Measurements from ENCODE around the gene HOXD11. TPM values are rescaled to one million over a fixed set of nuclear protein-coding genes. Genes with fewer than 3 reads are reported as not detected.

Gene HOXD11
- polyA plus RNA-seq, 3 donors, result 55.1 to 72.7 (median 67.2) TPM

DNA sequence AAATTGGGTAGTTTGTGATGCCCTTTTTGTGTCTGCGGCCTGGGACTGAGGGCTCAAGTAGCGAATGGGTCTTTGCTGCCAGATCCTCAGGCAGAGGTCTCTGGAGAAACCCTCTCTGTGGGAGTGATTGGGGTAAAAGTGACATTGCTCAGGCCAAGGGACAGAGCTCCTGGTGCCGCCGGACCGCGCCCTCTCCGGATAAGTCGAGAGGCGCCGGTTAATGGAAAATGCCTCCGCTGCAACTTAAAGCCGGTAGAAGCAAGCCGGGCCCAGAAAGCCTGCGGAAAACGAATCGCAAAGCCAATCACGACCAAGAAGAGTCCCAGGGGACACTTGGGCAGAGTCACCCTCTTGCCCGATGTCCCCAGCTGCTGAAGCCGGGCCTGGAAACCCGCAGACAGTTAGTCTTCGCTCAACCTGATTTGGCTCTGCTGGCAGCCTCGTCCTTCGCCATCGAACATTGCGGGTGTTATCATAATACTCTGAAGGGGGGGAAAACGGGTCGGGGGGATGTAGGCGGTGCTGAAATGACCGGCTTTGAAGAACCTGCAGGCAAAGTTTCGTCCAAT, 7.8 kb upstream of the HOXD11 start:
- DNase-seq (ENCODE audit: extremely low read depth in 1 of 11, low read depth in 9 of 11, low spot score in 4 of 11), result no peak

DNA sequence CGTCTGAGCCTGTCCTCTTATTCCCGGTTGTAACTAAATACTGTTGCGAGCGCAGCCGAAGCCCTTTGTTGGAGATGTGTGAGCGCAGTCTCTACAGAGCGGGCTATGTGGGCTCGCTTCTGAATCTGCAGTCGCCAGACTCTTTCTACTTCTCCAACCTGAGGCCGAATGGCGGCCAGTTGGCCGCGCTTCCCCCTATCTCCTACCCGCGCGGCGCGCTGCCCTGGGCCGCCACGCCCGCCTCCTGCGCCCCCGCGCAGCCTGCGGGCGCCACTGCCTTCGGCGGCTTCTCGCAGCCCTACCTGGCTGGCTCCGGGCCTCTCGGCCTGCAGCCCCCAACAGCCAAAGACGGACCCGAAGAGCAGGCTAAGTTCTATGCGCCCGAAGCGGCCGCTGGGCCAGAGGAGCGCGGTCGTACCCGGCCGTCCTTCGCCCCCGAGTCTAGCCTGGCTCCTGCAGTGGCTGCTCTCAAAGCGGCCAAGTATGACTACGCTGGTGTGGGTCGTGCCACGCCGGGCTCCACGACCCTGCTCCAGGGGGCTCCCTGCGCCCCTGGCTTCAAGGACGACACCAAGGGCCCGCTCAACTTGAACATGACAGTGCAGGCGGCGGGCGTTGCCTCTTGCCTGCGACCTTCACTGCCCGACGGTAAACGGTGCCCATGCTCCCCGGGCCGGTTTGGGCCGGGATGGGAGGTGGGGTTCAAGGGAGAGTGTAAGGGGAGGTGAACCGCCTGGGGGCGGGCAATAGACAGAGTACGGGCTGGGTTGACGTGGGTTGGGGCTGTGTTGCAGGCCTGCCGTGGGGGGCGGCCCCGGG, 7.1 kb upstream of the HOXD11 start, which contains the start of gene HOXD12:
HOXD12 (plus strand) TSS at position 68 of the 819 bp plus-strand sequence; CDS start at position 75, 7 bp downstream.
- DNase-seq (ENCODE audit: extremely low read depth in 1 of 11, low read depth in 9 of 11, low spot score in 4 of 11), result no peak

DNA sequence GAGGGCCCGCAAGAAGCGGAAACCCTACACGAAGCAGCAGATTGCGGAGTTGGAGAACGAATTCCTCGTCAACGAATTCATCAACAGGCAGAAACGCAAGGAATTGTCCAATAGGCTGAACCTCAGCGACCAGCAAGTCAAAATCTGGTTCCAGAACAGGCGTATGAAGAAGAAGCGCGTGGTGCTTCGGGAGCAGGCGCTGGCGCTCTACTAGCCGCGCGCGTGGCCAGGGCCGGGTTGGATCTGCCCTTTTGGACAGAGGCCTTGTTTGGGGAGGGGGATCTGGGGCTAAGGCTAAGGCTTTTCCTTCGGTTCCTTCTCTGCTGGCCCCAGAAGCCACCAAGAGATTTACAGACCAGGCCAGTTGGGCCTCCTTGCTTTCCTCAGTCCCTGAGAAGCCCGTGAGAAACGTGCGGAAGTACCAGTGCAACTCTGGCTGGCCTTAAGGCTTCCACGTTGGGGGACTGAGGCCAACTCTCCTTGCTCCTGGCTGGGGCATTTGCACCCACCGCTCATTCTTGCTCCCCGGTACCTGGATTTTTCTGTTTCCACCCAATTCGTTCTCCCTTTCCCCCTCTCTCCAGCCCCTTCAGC, 6.4 kb upstream of the HOXD11 start:
- DNase-seq (ENCODE audit: extremely low read depth in 1 of 11, low read depth in 9 of 11, low spot score in 4 of 11), result no peak

GRCh38 chr2:176101216-176101830, 5.8 kb upstream of the HOXD11 start:
- DNase-seq (ENCODE audit: extremely low read depth in 1 of 11, low read depth in 9 of 11, low spot score in 4 of 11), result no peak

DNA sequence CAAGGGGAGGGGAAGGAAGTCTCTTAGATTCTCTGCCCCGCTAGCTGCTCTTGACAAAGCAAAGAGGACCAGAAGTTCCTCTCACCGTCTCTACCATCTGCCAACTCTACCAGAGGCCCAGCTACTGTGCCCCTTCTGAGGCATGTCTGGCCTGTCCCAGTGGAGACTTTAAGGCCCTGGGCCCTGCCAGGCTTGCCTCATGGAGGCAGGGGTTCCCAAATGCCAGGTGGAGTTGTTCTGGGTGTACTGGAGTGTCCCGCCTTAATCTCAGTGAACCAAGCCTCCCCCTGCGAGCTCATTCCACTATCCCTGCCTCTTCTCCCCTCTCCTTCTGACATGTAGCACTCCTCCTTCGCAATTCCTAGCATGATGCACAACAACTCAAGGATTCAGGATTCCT, 5.2 kb upstream of the HOXD11 start:
- DNase-seq (ENCODE audit: extremely low read depth in 1 of 11, low read depth in 9 of 11, low spot score in 4 of 11), result no peak

- DNase-seq (ENCODE audit: extremely low read depth in 1 of 11, low read depth in 9 of 11, low spot score in 4 of 11), result no peak
Observed at GRCh38 chr2:176102309-176102866, 4.7 kb upstream of the HOXD11 start.

GRCh38 chr2:176103194-176103593, 3.9 kb upstream of the HOXD11 start:
- no peak for DNase-seq (ENCODE audit: extremely low read depth in 1 of 11, low read depth in 9 of 11, low spot score in 4 of 11)

DNA sequence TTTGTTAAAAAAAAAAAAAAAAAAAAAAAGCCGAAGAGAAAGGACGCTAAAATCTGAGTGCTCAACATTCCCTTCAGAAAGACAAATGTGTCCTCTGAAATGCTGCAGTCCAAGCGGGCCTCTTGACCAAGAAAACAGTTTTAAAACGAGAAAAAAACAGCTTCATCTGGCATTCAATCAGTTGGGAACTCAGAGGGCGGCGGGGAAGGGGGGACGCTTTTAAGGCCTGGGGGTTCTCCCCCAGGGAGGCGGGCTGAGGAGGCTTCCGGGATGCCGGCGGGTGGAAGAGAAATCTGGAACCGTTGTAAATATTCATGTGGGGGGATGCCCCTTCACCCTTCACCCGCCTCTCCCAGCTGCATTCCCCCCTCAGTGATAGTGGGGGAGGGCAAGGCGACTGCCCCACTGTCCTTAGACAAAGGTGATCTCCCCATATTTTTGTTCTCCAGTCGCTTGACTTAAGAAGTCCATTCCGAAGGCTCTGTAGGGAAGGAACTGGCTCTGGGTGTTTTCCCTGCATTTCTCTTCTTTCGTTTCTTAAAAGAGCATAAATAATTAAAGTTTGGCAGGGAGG, 3.3 kb upstream of the HOXD11 start:
- DNase-seq (ENCODE audit: extremely low read depth in 1 of 11, low read depth in 9 of 11, low spot score in 4 of 11), result no peak

- DNase-seq (ENCODE audit: extremely low read depth in 1 of 11, low read depth in 9 of 11, low spot score in 4 of 11), result no peak
Observed at GRCh38 chr2:176104316-176105077, 2.6 kb upstream of the HOXD11 start.

DNA sequence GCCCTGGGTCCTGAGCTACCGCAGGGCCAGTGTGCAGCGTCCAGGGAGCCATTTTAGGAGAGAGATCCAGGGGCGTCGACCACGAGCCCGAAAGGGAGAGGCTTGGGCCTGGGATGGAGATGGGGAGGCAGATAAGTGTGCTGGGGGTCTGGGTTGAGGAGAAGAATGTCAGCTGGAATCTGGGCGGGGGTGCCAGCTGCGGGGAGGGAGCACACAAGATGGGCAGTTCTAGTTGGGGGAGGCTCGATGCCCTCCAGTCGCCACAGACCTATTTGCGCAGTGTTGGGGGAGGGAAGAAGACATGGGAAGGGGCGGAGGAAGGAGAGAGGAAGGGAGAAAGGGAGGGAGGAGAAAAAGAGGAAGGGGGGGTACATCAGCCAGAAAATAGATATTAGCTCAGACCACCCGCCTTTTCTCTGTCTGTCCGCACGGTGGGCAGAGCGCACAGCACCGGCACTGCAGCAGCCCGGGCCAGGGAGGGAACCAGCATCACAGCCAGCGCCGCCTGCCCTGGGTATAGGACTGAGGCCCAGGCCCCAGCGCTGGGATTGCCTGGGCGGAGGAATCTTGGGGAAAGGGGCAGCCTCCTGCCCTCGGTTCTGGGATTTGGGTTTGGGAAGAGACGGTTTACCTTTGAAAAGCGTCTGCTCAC, 1.9 kb upstream of the HOXD11 start:
- DNase-seq (ENCODE audit: extremely low read depth in 1 of 11, low read depth in 9 of 11, low spot score in 4 of 11), result peak in 2 of 11 donors; percentile 72 to 85

DNA sequence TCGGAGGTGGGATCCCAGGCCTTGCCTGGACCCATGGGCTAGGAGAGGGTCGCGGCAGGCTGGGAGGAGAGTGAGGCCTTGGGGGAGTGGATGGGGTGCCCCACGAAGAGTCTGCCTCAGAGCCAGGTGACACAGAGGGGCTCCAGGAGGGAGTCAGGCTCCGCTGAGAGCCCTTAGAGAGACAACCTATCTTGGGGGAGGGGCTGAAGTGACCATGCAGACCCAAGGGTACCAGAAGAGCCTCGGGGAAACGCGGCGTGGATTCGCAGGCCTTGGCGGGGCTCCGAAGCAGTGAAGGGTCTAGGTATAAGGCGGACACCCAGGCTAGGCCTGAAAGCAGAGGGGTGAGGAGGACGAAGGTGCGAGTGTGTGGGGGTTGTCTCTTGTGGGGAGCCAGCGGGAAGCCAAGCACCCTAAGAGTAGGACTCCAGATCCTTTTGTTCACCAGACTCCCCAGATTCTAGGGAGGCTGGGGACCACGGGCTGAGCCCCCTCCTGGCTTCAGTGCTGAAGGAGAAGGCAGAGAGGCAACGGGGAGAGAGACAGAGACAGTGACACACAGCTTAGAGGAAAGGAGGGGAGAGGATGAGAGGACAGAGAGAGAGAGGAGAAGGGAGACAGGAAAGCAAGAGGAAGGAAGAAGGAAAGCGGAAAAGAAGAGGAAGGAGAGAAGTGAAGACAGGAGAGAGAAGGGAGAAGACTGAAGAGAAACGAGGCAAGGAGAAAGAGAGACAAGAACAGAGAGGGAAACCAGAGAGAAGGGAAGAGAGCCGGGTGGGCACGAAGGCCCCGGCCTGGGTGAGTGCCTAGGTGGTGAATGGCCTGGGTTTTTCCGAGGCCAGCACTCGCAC, 1.1 kb upstream of the HOXD11 start:
- DNase-seq (ENCODE audit: extremely low read depth in 1 of 11, low read depth in 9 of 11, low spot score in 4 of 11), result no peak

- no peak for DNase-seq (ENCODE audit: extremely low read depth in 1 of 11, low read depth in 9 of 11, low spot score in 4 of 11)
Observed at GRCh38 chr2:176107731-176108181, 676 bp downstream of the HOXD11 start.

DNA sequence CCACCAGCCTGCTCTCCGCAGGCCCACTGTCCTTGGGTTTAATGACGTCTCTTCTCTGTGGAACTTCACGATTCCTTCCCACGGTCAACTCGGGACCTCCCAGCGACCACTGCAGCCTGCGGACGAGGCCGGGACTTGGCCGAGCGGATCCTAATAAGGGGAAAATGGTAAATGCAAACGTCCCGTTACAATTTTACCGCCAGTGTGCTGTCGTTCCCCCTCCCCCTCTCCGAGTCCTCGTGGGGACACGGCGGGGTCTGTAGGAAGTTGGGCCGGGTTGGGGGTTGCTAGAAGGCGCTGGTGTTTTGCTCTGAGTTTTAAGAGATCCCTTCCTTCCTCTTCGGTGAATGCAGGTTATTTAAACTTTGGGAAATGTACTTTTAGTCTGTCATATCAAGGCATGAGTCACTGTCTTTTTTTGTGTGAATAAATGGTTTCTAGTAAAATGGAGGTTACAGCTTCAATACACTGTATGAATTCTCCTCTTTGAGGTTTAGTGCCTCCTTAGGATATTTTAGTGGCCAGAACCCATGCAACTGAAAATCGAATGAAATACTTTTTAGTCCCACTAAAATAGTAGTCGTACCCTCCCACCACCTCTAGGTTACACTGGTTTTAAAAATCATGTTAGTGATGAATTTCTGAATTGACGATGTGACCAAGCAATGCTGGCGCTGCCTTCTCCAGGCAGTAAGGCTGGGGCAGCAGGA, 2.3 kb downstream of the HOXD11 start:
- DNase-seq (ENCODE audit: extremely low read depth in 1 of 11, low read depth in 9 of 11, low spot score in 4 of 11), result no peak

GRCh38 chr2:176109946-176110345, 2.9 kb downstream of the HOXD11 start:
- DNase-seq (ENCODE audit: extremely low read depth in 1 of 11, low read depth in 9 of 11, low spot score in 4 of 11), result no peak

DNA sequence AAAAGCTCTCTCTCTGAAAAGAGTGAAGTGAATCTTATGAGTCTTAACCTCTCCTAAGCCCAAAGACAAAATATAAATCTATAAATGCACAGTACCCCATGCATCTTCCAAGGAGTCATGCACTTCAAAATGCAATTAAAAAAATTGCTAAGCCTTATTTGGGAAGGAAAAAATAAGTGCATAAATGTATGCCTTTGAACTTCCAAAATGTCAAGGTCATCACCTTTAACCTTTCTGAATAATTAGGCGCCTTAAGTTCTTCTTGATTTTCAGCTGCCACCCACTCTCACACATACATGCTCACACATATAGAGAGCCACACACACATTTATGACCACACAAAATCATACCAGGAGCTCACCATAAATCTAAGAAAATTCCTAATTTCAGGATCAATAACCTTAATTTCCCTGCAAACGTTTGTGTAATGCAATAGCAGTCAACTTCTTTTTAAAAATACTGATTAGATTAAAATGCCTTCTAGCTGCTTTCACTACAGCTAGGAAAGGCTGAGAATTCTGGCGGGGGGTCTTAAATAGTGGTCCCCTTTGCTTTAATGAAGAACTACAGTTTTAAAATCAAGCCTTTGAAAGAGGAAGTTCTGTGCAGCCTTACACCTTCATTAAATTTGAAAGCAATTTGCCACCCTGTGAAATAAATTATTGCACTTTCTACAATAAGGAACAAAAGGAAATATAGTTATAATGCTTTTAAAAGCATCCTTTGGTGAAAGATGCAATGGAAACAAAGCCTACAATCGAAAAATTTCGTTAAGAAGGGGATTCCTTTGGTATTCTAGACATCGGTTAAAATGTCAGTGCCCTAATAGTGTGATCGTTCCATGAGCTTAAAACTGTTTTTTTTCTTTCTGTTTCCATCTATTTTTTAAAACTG, 3.6 kb downstream of the HOXD11 start:
- DNase-seq (ENCODE audit: extremely low read depth in 1 of 11, low read depth in 9 of 11, low spot score in 4 of 11), result no peak

DNA sequence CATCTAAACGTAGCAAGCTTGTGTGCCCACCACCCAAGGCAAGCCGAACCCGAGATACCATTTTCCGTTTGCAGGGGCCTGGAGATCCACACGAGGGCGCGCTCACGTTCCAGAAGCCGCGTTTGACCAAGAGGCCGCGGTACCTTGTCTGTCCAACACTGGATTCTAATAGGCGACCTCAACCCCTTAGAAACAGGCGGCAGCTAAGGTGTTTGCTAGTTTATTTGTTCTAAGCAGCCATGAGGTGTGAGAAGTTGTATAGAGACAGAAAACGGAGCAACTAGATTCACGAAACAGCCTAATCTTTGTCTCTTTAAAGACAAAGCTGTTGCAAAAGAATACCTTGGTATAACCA, 4.2 kb downstream of the HOXD11 start:
- DNase-seq (ENCODE audit: extremely low read depth in 1 of 11, low read depth in 9 of 11, low spot score in 4 of 11), result peak in 5 of 11 donors; percentile 82 to 89 (median 86)

All from renal cortex interstitium (tissue), 11 donors.